GM19099 (cell line): ENCODE measurements around the gene FZD7.

ENCODE experiments used
- POLR2A ChIP-seq: IDR thresholded peaks from 3 replicates; pipeline ENCODE4 v1.6.1; 2011; ENCODE audit warnings: low read depth; ENCODE audit not compliant: insufficient read length; ENCODE audit errors: extremely low read depth

The FZD7 gene

GRCh38 chr2:202024871-202025270 is 8.8 kb upstream of the FZD7 start:
- no peak for TF ChIP-seq POLR2A

GRCh38 chr2:202025816-202026215 is 7.8 kb upstream of the FZD7 start:
- no peak for TF ChIP-seq POLR2A

- no peak for TF ChIP-seq POLR2A
Observed at GRCh38 chr2:202026507-202026906, 7.1 kb upstream of the FZD7 start.

- no peak for TF ChIP-seq POLR2A
Observed at GRCh38 chr2:202030691-202031090, 3.0 kb upstream of the FZD7 start.

GRCh38 chr2:202031246-202031951 is 2.3 kb upstream of the FZD7 start:
- TF ChIP-seq POLR2A: no peak

GRCh38 chr2:202032846-202033316 is 774 bp upstream of the FZD7 start:
- TF ChIP-seq POLR2A: no peak

- TF ChIP-seq POLR2A: no peak
Observed at GRCh38 chr2:202034249-202035088, 814 bp downstream of the FZD7 start.

GRCh38 chr2:202035089-202035940 is 1.7 kb downstream of the FZD7 start:
- no peak for TF ChIP-seq POLR2A

GRCh38 chr2:202035941-202036372 is 2.3 kb downstream of the FZD7 start:
- no peak for TF ChIP-seq POLR2A

- no peak for TF ChIP-seq POLR2A
Observed at GRCh38 chr2:202036601-202037037, 3.0 kb downstream of the FZD7 start.

GRCh38 chr2:202037086-202037485 is 3.4 kb downstream of the FZD7 start:
- no peak for TF ChIP-seq POLR2A

GRCh38 chr2:202038471-202039277 is 5.0 kb downstream of the FZD7 start:
- TF ChIP-seq POLR2A: no peak

- no peak for TF ChIP-seq POLR2A
Observed at GRCh38 chr2:202039278-202040078, 5.8 kb downstream of the FZD7 start.
